Endothelial cell of umbilical vein (primary cell): ENCODE results near the gene PAPPA. TPM values are rescaled to one million over a fixed set of nuclear protein-coding genes. Genes with fewer than 3 reads are reported as not detected.

Source experiments
- BruUV-seq: library from RNA; stranded (reverse); fragments of 400-500 nt; replicated peaks from 2 replicates; lab custom pipeline; 2021; lab: Mats Ljungman, UMichigan
- CTCF ChIA-PET: fragments of 300-600, 350-600 bp; sonication (Branson Sonifier 250); formaldehyde crosslinking; loops from one replicate; lab custom pipeline; 2021; ENCODE audit warnings: antibody characterized with exemption, inconsistent platforms; lab: Charles Lee
- POLR2A ChIA-PET: fragments of 300-600, 350-600 bp; sonication (Branson Sonifier 250); formaldehyde crosslinking; loops from one replicate; lab custom pipeline; 2021; ENCODE audit warnings: antibody characterized with exemption, inconsistent platforms; lab: Charles Lee
- DNase-seq: peaks from one replicate; pipeline ENCODE4 v3.0.0-alpha.2; 2011; ENCODE audit warnings: low read depth, low spot score
- FAIRE-seq: peaks from 2 replicates; lab custom pipeline; 2011; peaks lifted over from hg19 to GRCh38; lab: Jason Lieb, UNC
- H2AFZ ChIP-seq: 2 replicates; pipeline ENCODE4 v1.6.0; 2012; ENCODE audit warnings: low read depth, low read length, control low read depth, inconsistent platforms
- H3K27ac ChIP-seq: 2 replicates; pipeline ENCODE4 v1.5.1; 2011; ENCODE audit warnings: low read depth, mild to moderate bottlenecking, control low read depth, low read length, moderate library complexity; ENCODE audit not compliant: insufficient read depth
- H3K27me3 ChIP-seq, 2 experiments: 2 replicates each; pipeline versions ENCODE4 v1.6.0 to v1.6.1; 2011; ENCODE audit warnings: low read length in 2 of 2, mixed read lengths in 1 of 2; ENCODE audit not compliant: control insufficient read depth in 2 of 2, insufficient read depth in 2 of 2
- H3K36me3 ChIP-seq, 2 experiments: 2 replicates in 1 of 2; 3 replicates in 1 of 2; pipeline ENCODE4 v1.5.1; 2011; ENCODE audit warnings: low read length in 2 of 2, mild to moderate bottlenecking in 1 of 2, moderate library complexity in 1 of 2; ENCODE audit not compliant: control insufficient read depth in 2 of 2, insufficient read depth in 2 of 2; ENCODE audit errors: extremely low read depth in 1 of 2
- H3K4me1 ChIP-seq: 3 replicates; pipeline ENCODE4 v1.5.1; 2011; ENCODE audit warnings: mild to moderate bottlenecking, low read length; ENCODE audit not compliant: control insufficient read depth, insufficient read depth; ENCODE audit errors: extremely low read depth
- H3K4me2 ChIP-seq: 2 replicates; pipeline ENCODE4 v1.6.1; 2011; ENCODE audit warnings: low read length, control low read depth, mixed read lengths; ENCODE audit not compliant: insufficient read depth
- H3K4me3 ChIP-seq, 3 experiments: fragments of 200-600 bp in 1 of 3; sonication (generic), shearing (Covaris generic) in 1 of 3; replicated peaks in 1 of 3; 2 replicates each; pipeline ENCODE4 v1.5.1; 2011 to 2016; ENCODE audit warnings: control low read depth in 3 of 3, low read length in 3 of 3, mild to moderate bottlenecking in 2 of 3, inconsistent platforms in 1 of 3, low read depth in 1 of 3, moderate library complexity in 1 of 3; ENCODE audit not compliant: insufficient read depth in 1 of 3
- H3K79me2 ChIP-seq: 2 replicates; pipeline ENCODE4 v1.6.0; 2012; ENCODE audit warnings: low read length, inconsistent platforms; ENCODE audit not compliant: control insufficient read depth, insufficient read depth
- H3K9ac ChIP-seq: replicated peaks from 2 replicates; pipeline ENCODE3; 2011; ENCODE audit warnings: low read length, control low read depth; ENCODE audit not compliant: insufficient read depth; ENCODE audit errors: extremely low read depth
- H3K9me1 ChIP-seq: replicated peaks from 3 replicates; pipeline ENCODE4 v1.6.0; 2011; ENCODE audit warnings: mild to moderate bottlenecking, low read length; ENCODE audit not compliant: control insufficient read depth, insufficient read depth; ENCODE audit errors: extremely low read depth
- H3K9me3 ChIP-seq: replicated peaks from 2 replicates; pipeline ENCODE4 v1.5.1; 2012; ENCODE audit warnings: low read length, inconsistent platforms; ENCODE audit not compliant: control insufficient read depth, insufficient read depth
- H4K20me1 ChIP-seq: replicated peaks from 2 replicates; pipeline ENCODE3; 2011; ENCODE audit warnings: mild to moderate bottlenecking, low read length; ENCODE audit not compliant: control insufficient read depth, insufficient read depth; ENCODE audit errors: extremely low read depth
- CTCF ChIP-seq, 2 donors: IDR thresholded peaks; 1 replicate in 1 of 2; 2 replicates in 1 of 2; pipeline ENCODE4 v1.5.1; 2011; ENCODE audit warnings: low read length in 2 of 2, mild to moderate bottlenecking in 2 of 2, moderate library complexity in 2 of 2, control low read depth in 1 of 2, inconsistent platforms in 1 of 2, low read depth in 1 of 2; ENCODE audit not compliant: insufficient read depth in 1 of 2; ENCODE audit errors: extremely low read depth in 1 of 2
- MYC ChIP-seq: IDR thresholded peaks from one replicate; pipeline ENCODE4 v1.6.1; 2011; ENCODE audit warnings: mild to moderate bottlenecking, low read depth, low read length
- POLR2A ChIP-seq: IDR thresholded peaks from 2 replicates; pipeline ENCODE4 v1.6.1; 2012; ENCODE audit warnings: low read depth, mild to moderate bottlenecking, control low read depth, low read length
- POLR2AphosphoS5 ChIP-seq: IDR thresholded peaks from 2 replicates; pipeline ENCODE4 v1.6.1; 2012; ENCODE audit warnings: low read depth, mild to moderate bottlenecking, control low read depth, low read length, moderate library complexity; ENCODE audit not compliant: insufficient read depth
- dilution Hi-C: fragments of 300-500 bp; cut with MboI; formaldehyde crosslinking; loops from one replicate; pipeline ENCODE4 v1.15.0; 2019; ENCODE audit warnings: low sequenced_read_pairs; ENCODE audit not compliant: extremely low pct_ligation_motif_present
- intact Hi-C: fragments of 100-400 bp; cut with micrococcal nuclease; formaldehyde crosslinking; loops from one replicate; pipeline ENCODE4 v1.10.0; 2022
- polyA plus RNA-seq, 4 experiments: library from polyadenylated mRNA; depleted of rRNA in 3 of 4; stranded (reverse) in 3 of 4; unstranded in 1 of 4; fragments of >200 nt; gene quantifications; 2 replicates each; pipeline versions ENCODE4 v1.2.1 to v1.2.3, GENCODE V29; 2011 to 2012; ENCODE audit warnings: missing spikeins in 1 of 4
- total RNA-seq: library from RNA; stranded (reverse); gene quantifications from 2 replicates; pipeline ENCODE4 v1.2.3, GENCODE V29; 2021

The PAPPA gene
- total and polyA plus RNA-seq, 2 donors (not counting 3 experiments of a cell fraction or from before 2014, with no cell fraction given), result 0.13 to 0.41 TPM

- dilution Hi-C loops, result no loop called here
- H3K4me2 ChIP-seq, result no peak overlapping the region
- no TSS peak for BruUV-seq
- no peak overlapping the region for H3K4me3 ChIP-seq
- intact Hi-C loops, result no loop called here
- H3K4me1 ChIP-seq, result no peaks in the 10 kb centered on the region
- CTCF ChIA-PET, result no interaction called here
- no peaks in the 10 kb centered on the region for H3K36me3 ChIP-seq
- DNase-seq (no peak), FAIRE-seq (no peak)
- no peaks in the 10 kb centered on the region for H3K27me3 ChIP-seq
- H3K9me3 ChIP-seq, result no peaks in the 10 kb centered on the region
- TF ChIP-seq MYC (no peak), POLR2A (no peak), POLR2AphosphoS5 (no peak), CTCF (IDR thresholded peaks at IDR 0.05; ENCODE audit: extremely low read depth in 1 of 2, insufficient read depth in 1 of 2, low read depth in 1 of 2, low read length in 2 of 2) (no peak)
- H2AFZ ChIP-seq, result no peak overlapping the region
- no peaks in the 10 kb centered on the region for H3K79me2 ChIP-seq
- POLR2A ChIA-PET, result no interaction called here
- no peaks in the 10 kb centered on the region for H3K9me1 ChIP-seq
- no peaks in the 10 kb centered on the region for H4K20me1 ChIP-seq
- no peak overlapping the region for H3K27ac ChIP-seq
- no peak overlapping the region for H3K9ac ChIP-seq
Measured at GRCh38 chr9:116179568-116179967, 26.0 kb downstream of the PAPPA start.

GRCh38 chr9:116181853-116182610, 28.4 kb downstream of the PAPPA start:
- H3K27ac ChIP-seq, result no peak overlapping the region
- H3K79me2 ChIP-seq, result no peaks in the 10 kb centered on the region
- FAIRE-seq (no peak), DNase-seq (no peak)
- ChIA-PET CTCF (no interaction called here), POLR2A (no interaction called here)
- TF ChIP-seq POLR2A, result no peak
- dilution Hi-C loops, result no loop called here
- no peaks in the 10 kb centered on the region for H3K36me3 ChIP-seq
- H3K4me1 ChIP-seq, result no peaks in the 10 kb centered on the region
- no peak overlapping the region for H2AFZ ChIP-seq
- BruUV-seq, result no TSS peak
- no peaks in the 10 kb centered on the region for H3K9me1 ChIP-seq
- H3K9me3 ChIP-seq, result no peaks in the 10 kb centered on the region
- no peak overlapping the region for H3K4me2 ChIP-seq
- H4K20me1 ChIP-seq, result no peaks in the 10 kb centered on the region
- H3K9ac ChIP-seq, result no peak overlapping the region
- H3K27me3 ChIP-seq, result no peaks in the 10 kb centered on the region
- intact Hi-C loops, result no loop called here
- H3K4me3 ChIP-seq, result no peak overlapping the region
